HepG2 (cell line): Measurements from ENCODE around the gene CAMKMT. TPM values are rescaled to one million over a fixed set of nuclear protein-coding genes. Genes with fewer than 3 reads are reported as not detected.
A peak's percentile ranks its signal among the peaks of the same experiment; 100 is the strongest.

ENCODE experiments used
- BATF2 ChIP-seq: sonication (generic); formaldehyde crosslinking; IDR thresholded peaks from 2 replicates; pipeline ENCODE4 v1.8.0; 2022; ENCODE audit warnings: mild to moderate bottlenecking, missing genetic modification reagents, moderate library complexity
- BRF2 ChIP-seq: sonication (generic); formaldehyde crosslinking; IDR thresholded peaks from 2 replicates; pipeline ENCODE4 v1.8.1; 2022; ENCODE audit warnings: mild to moderate bottlenecking, missing genetic modification reagents
- ELF1 ChIP-seq: sonication (generic); formaldehyde crosslinking; IDR thresholded peaks from 2 replicates; pipeline ENCODE4 v1.4.0; 2020; ENCODE audit warnings: missing genetic modification reagents
- FOXJ3 ChIP-seq: sonication (generic); formaldehyde crosslinking; IDR thresholded peaks from 2 replicates; pipeline ENCODE4 v1.4.0; 2020; ENCODE audit warnings: missing genetic modification reagents, mild to moderate bottlenecking, borderline replicate concordance
- FOXO1 ChIP-seq: sonication (generic); formaldehyde crosslinking; IDR thresholded peaks from 2 replicates; pipeline ENCODE4 v1.4.0; 2020; ENCODE audit warnings: missing genetic modification reagents
- GABPA ChIP-seq, 2 experiments: IDR thresholded peaks; 2 replicates each; pipeline ENCODE4 v1.6.1; 2011 to 2016; ENCODE audit warnings: low read depth in 2 of 2, low read length in 1 of 2, missing biosample characterization in 1 of 2, missing genetic modification characterization in 1 of 2
- HNRNPL ChIP-seq: fragments of 200-400 bp; formaldehyde crosslinking; IDR thresholded peaks from 2 replicates; pipeline ENCODE4 v1.6.1; 2017; ENCODE audit warnings: mild to moderate bottlenecking, low read depth, low read length
- HNRNPUL1 ChIP-seq: fragments of 200-400 bp; formaldehyde crosslinking; IDR thresholded peaks from 2 replicates; pipeline ENCODE4 v1.6.1; 2017; ENCODE audit warnings: low read depth, mild to moderate bottlenecking, low read length, moderate library complexity
- HOXA5 ChIP-seq: sonication (generic); formaldehyde crosslinking; IDR thresholded peaks from 2 replicates; pipeline ENCODE4 v1.4.0; 2020; ENCODE audit warnings: missing genetic modification reagents
- LCORL ChIP-seq, 2 experiments: fragments of 450-650 bp in 1 of 2; sonication (generic) in 1 of 2; formaldehyde crosslinking in 1 of 2; IDR thresholded peaks; 2 replicates each; pipeline versions ENCODE4 v1.5.0 to v1.6.1; 2017 to 2020; ENCODE audit warnings: antibody characterized with exemption in 1 of 2, missing genetic modification reagents in 1 of 2
- MLLT10 ChIP-seq: sonication (generic); formaldehyde crosslinking; IDR thresholded peaks from 2 replicates; pipeline ENCODE4 v1.4.0; 2020; ENCODE audit warnings: missing genetic modification reagents
- RAD21 ChIP-seq: fragments of 450-650 bp; formaldehyde crosslinking; IDR thresholded peaks from 2 replicates; pipeline ENCODE4 v1.5.0; 2020; ENCODE audit warnings: mild to moderate bottlenecking
- RBM22 ChIP-seq: fragments of 200-400 bp; formaldehyde crosslinking; optimal IDR thresholded peaks from 2 replicates; pipeline ENCODE3; 2017; ENCODE audit warnings: mild to moderate bottlenecking, low read length, moderate library complexity
- RELA ChIP-seq: sonication (generic); formaldehyde crosslinking; IDR thresholded peaks from 2 replicates; pipeline ENCODE4 v1.4.0; 2020; ENCODE audit warnings: missing genetic modification reagents
- RFX3 ChIP-seq: IDR thresholded peaks from 2 replicates; pipeline ENCODE4 v1.6.1; 2016; ENCODE audit warnings: missing biosample characterization, missing genetic modification reagents
- SOX13 ChIP-seq, 3 experiments: fragments of 450-650 bp in 1 of 3; sonication (generic) in 1 of 3; formaldehyde crosslinking in 1 of 3; IDR thresholded peaks in 2 of 3; conservative IDR thresholded peaks in 1 of 3; 2 replicates each; pipeline versions ENCODE4 v1.5.0 to v1.6.1; 2016 to 2020; ENCODE audit warnings: antibody characterized with exemption in 1 of 3, mild to moderate bottlenecking in 1 of 3, missing compliant biosample characterization in 1 of 3, missing genetic modification reagents in 1 of 3, moderate library complexity in 1 of 3
- ZBTB25 ChIP-seq: IDR thresholded peaks from 2 replicates; pipeline ENCODE4 v1.6.1; 2018; ENCODE audit warnings: missing genetic modification reagents
- ZFP37 ChIP-seq: sonication (generic); formaldehyde crosslinking; IDR thresholded peaks from 2 replicates; pipeline ENCODE4 v1.4.0; 2020; ENCODE audit warnings: missing genetic modification reagents, borderline replicate concordance
- ZNF292 ChIP-seq: sonication (generic); formaldehyde crosslinking; IDR thresholded peaks from 2 replicates; pipeline ENCODE4 v1.8.1; 2022; ENCODE audit warnings: mild to moderate bottlenecking, low read depth, missing genetic modification reagents, borderline replicate concordance
- ZNF580 ChIP-seq: IDR thresholded peaks from 2 replicates; pipeline ENCODE4 v1.6.1; 2016; ENCODE audit warnings: low read depth, borderline replicate concordance
- ZNF709 ChIP-seq: sonication (generic); formaldehyde crosslinking; IDR thresholded peaks from 2 replicates; pipeline ENCODE4 v1.5.0; 2020; ENCODE audit warnings: mild to moderate bottlenecking, missing genetic modification reagents
- ZNF777 ChIP-seq: sonication (generic); formaldehyde crosslinking; IDR thresholded peaks from 2 replicates; pipeline ENCODE4 v1.4.0; 2020; ENCODE audit warnings: missing genetic modification reagents
- ZNF781 ChIP-seq: sonication (generic); formaldehyde crosslinking; IDR thresholded peaks from 2 replicates; pipeline ENCODE4 v1.5.1; 2020; ENCODE audit warnings: borderline replicate concordance, mild to moderate bottlenecking, missing genetic modification reagents; ENCODE audit errors: not compliant biosample characterization
- polyA plus RNA-seq, 8 experiments: library from polyadenylated mRNA; depleted of rRNA in 3 of 8; stranded (reverse) in 7 of 8; unstranded in 1 of 8; fragments of >200 nt; fragmentation: Illumina TruSeq in 4 of 8; extraction: Trizol in 4 of 8; gene quantifications; 2 replicates each; pipeline versions ENCODE4 v1.2.1 to v1.2.3, GENCODE V29; 2011 to 2016; ENCODE audit warnings: low read depth in 4 of 8, missing spikeins in 1 of 8, mixed read lengths in 1 of 8; ENCODE audit not compliant: insufficient read depth in 1 of 8
- total RNA-seq, 5 experiments: library from RNA; depleted of rRNA; stranded (reverse); fragments of >200 nt; fragmentation: Illumina TruSeq; extraction: Trizol; gene quantifications; 2 replicates each; pipeline ENCODE4 v1.2.3, GENCODE V29; 2016; ENCODE audit warnings: low read depth in 1 of 5
- TF ChIP-seq, protein P1 (sequence below): sonication (generic); formaldehyde crosslinking; IDR thresholded peaks from 2 replicates; pipeline ENCODE4 v1.8.0; 2022; ENCODE audit warnings: mild to moderate bottlenecking, missing genetic modification reagents, borderline replicate concordance

Gene CAMKMT
- total and polyA plus RNA-seq, 2 of the 13 experiments (the other 11 are each of a cell fraction or from before 2014, with no cell fraction given) = 6.9 to 20.8 TPM

DNA sequence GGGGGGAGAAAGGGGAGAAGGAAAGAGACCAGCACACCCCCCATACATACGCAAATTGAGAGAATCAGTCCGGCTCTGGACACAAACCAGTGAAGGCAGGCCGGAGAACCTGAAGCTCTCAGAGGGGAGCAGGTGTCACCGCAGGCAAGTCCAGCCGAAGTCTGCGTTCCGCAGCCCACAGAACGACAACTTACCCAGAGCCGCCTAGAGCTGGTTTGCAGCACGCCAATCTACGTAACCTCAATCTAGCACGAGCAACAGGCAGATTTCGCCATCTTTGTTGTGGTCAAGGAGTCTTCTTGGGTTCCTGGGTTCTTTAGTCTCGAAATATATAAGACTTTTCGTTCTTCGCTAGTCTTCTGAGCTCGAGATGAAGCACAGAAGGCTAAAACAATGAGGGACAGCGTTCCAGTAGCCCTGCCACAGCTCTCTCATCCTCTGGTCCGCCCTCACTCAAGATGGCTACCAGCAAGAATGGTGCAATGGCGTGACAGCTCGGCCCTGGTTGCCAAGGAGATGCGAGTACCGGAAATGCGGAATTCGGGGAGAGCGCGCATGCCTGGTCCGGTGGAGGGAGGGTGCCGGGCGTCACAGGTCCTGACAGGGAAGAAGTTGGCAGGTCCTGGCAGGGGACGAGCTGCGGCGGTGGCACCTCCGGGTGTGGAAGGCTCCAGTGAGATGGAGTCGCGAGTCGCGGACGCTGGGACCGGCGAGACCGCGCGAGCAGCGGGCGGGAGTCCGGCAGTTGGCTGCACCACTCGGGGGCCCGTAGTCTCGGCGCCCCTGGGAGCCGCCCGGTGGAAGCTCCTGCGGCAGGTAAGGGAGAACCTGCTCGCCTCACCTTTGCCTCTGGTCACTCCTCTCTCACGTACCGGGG is at the start of gene CAMKMT, which contains the start of gene PREPL (continued):
- TF ChIP-seq, protein P1, sequence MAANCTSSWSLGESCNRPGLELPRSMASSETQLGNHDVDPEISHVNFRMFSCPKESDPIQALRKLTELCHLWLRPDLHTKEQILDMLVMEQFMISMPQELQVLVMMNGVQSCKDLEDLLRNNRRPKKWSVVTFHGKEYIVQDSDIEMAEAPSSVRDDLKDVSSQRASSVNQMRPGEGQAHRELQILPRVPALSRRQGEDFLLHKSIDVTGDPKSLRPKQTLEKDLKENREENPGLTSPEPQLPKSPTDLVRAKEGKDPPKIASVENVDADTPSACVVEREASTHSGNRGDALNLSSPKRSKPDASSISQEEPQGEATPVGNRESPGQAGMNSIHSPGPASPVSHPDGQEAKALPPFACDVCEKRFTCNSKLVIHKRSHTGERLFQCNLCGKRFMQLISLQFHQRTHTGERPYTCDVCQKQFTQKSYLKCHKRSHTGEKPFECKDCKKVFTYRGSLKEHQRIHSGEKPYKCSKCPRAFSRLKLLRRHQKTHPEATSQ (CRISPR knock-in tag) = no peak
- TF ChIP-seq BRF2 (CRISPR knock-in tag) = no peak
- peak; percentile 64 for TF ChIP-seq FOXO1 (CRISPR knock-in tag)
- TF ChIP-seq RAD21 = peak; percentile 6; the same call in 1 of the 2 replicates
- peak; percentile 59; the same call in 1 of the 2 replicates for TF ChIP-seq HNRNPL
- peak; percentile 95 for TF ChIP-seq HOXA5 (CRISPR knock-in tag)
- TF ChIP-seq RFX3 (CRISPR knock-in tag) = peak; percentile 98
- TF ChIP-seq ZBTB25 (CRISPR knock-in tag) = peak; percentile 82
- no peak for TF ChIP-seq MLLT10 (CRISPR knock-in tag)
- TF ChIP-seq SOX13 (IDR thresholded peaks at IDR 0.05) = no peak
- TF ChIP-seq SOX13 (CRISPR knock-in tag; conservative IDR thresholded peaks at IDR 0.05 in 1 of 2, IDR thresholded peaks at IDR 0.05 in 1 of 2) = peak in 1 of 2 experiments; percentile 45; a peak in 1 of 4 replicates
- TF ChIP-seq ZNF777 = peak; percentile 55; the same call in 1 of the 2 replicates
- TF ChIP-seq FOXJ3 (CRISPR knock-in tag) = peak; percentile 79; the same call in 1 of the 2 replicates
- peak; percentile 65 for TF ChIP-seq GABPA (IDR thresholded peaks at IDR 0.05; ENCODE audit: low read depth, low read length)
- TF ChIP-seq GABPA (CRISPR knock-in tag; IDR thresholded peaks at IDR 0.05; ENCODE audit: low read depth) = peak; percentile 91
- no peak for TF ChIP-seq HNRNPUL1
- TF ChIP-seq ZNF292 = peak; percentile 46
- peak; percentile 98 for TF ChIP-seq ELF1 (CRISPR knock-in tag)
- TF ChIP-seq ZNF580 (CRISPR knock-in tag) = peak; percentile 21; the same call in 1 of the 2 replicates
- peak; percentile 85; the same call in 1 of the 2 replicates for TF ChIP-seq ZFP37
- TF ChIP-seq RELA (CRISPR knock-in tag) = no peak; the same call in 1 of the 2 replicates
- TF ChIP-seq RBM22 = peak; percentile 94
- peak; percentile 86 for TF ChIP-seq ZNF709 (CRISPR knock-in tag)
- 0 out of 2 replicates have a peak, but pooled peaks have one; percentile 68 for TF ChIP-seq BATF2 (CRISPR knock-in tag)
- TF ChIP-seq ZNF781 (CRISPR knock-in tag) = no peak
- no peak for TF ChIP-seq LCORL (IDR thresholded peaks at IDR 0.05)
- peak; percentile 74 for TF ChIP-seq LCORL (CRISPR knock-in tag; IDR thresholded peaks at IDR 0.05)
